Measurements from ENCODE around the gene HES7. TPM values are rescaled to one million over a fixed set of nuclear protein-coding genes. Genes with fewer than 3 reads are reported as not detected.
A peak's percentile ranks its signal among the peaks of the same experiment; 100 is the strongest.

HES7 gene
- total RNA-seq, 4 donors from 2014 or later: not detected

GRCh38 chr17:8138672-8139371 is 14.9 kb upstream of the HES7 start:
- H3K4me3 ChIP-seq (ENCODE audit: low read depth, poor library complexity, severe bottlenecking): no peak overlapping the region
- DNase-seq (ENCODE audit: low spot score in 2 of 2): peak; percentile 94 to 99
- intact Hi-C loops (cut with DNase I; ENCODE audit: low total_unique reads): no loop called here
- TF ChIP-seq CTCF (IDR thresholded peaks at IDR 0.05) (peak in 1 of 3 donors; percentile 96), POLR2A (IDR thresholded peaks at IDR 0.05) (peak in 1 of 2 donors; percentile 6)
- WGBS, 2 donors: 1% methylated on average over 44 to 46 of the region's 46 CpGs

- H3K4me3 ChIP-seq (ENCODE audit: low read depth, poor library complexity, severe bottlenecking): no peak overlapping the region
- DNase-seq (ENCODE audit: low spot score in 2 of 2): no peak
- intact Hi-C loops (cut with DNase I; ENCODE audit: low total_unique reads): no loop called here
- TF ChIP-seq CTCF (IDR thresholded peaks at IDR 0.05): no peak
- no peak for TF ChIP-seq POLR2A (IDR thresholded peaks at IDR 0.05)
- WGBS, 2 donors: 1 to 4% methylated on average over 7 of the region's 7 CpGs
Measured at GRCh38 chr17:8138374-8138671, 14.4 kb upstream of the HES7 start.

DNA sequence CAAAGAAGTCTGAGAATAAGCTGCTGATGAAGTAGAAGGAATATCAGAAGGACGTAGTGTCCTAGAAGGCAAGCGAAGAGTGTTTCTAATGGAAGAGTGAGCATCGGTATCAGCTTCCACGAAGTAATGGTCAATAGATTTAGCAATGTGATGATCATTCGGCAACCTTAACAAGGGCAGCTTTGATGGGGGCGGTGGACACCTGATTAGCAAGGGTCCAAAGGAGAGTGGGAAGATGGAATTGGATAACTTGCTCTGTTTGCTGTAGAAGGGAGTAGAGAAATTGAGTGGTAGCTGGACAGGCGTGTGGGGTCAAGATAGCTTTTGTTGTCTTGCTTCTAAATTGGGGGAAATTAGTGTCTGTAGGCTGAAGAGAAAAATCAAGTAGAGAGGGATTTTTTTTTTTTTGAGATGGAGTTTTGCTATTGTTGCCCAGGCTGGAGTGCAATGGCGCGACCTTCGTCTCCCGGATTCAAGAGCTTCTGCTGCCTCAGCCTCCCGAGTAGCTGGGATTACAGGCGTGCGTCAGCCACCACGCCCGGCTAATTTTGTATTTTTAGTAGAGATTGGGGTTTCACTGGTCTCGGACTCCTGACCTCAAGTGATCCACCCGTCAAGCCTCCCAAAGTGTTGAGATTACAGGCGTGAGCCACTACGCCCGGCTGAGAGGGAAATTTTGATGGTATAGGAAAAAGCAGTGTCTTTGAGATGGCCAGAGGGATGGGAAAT is 13.9 kb upstream of the HES7 start:
- no peak for TF ChIP-seq CTCF (IDR thresholded peaks at IDR 0.05)
- TF ChIP-seq POLR2A (IDR thresholded peaks at IDR 0.05): no peak
- H3K4me3 ChIP-seq (ENCODE audit: low read depth, poor library complexity, severe bottlenecking): no peak overlapping the region
- intact Hi-C loops (cut with DNase I; ENCODE audit: low total_unique reads): no loop called here
- 42 to 46% methylated on average over 21 of the region's 21 CpGs for WGBS, 2 donors
- peak in 1 of 2 donors; percentile 29 for DNase-seq (ENCODE audit: low spot score in 2 of 2)

DNA sequence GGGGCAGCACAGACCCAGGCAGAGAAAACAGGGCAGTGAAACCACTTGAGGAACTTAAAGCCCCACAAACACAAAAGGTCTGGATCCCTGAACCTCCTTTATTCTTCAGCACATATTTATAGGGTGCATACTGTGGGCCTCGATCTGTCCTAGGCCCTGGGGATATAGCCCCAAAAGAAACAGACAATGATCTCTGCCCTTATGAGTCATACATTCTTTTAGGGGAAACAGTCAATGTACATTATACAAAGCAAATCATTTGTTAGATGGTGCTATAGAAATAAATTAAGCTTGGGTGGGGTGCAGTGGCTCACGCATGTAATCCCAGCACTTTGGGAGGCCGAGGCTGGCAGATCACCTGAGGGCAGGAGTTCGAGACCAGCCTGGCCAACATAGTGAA is 10.0 kb upstream of the HES7 start:
- H3K4me3 ChIP-seq (ENCODE audit: low read depth, poor library complexity, severe bottlenecking): no peak overlapping the region
- DNase-seq (ENCODE audit: low spot score in 2 of 2): no peak
- WGBS, 2 donors: 80 to 85% methylated on average over 4 of the region's 4 CpGs
- intact Hi-C loops (cut with DNase I; ENCODE audit: low total_unique reads): no loop called here
- TF ChIP-seq POLR2A (IDR thresholded peaks at IDR 0.05) (no peak), CTCF (IDR thresholded peaks at IDR 0.05) (no peak)

DNA sequence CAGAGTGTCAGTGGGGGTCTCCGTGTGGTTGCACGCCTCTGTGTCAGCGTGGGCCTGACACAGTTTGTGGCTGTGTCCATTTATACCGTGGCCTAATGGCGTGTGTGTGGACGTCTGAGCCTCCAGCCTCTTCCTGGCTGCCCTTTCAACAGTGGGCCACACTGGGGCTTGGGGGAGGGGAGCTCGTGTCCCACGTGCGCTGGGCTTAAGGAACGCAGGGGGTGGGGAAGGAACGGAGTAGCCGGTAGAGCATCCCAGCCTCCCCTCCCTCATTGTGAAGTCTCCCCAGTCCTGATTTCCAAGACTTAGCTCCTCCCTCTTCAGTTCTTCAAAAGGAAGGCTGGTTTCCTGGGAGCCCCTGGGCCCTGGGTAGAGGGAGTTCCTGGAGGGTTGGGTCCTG is 9.5 kb upstream of the HES7 start:
- no peak overlapping the region for H3K4me3 ChIP-seq (ENCODE audit: low read depth, poor library complexity, severe bottlenecking)
- TF ChIP-seq CTCF (IDR thresholded peaks at IDR 0.05) (no peak), POLR2A (IDR thresholded peaks at IDR 0.05) (no peak)
- no peak for DNase-seq (ENCODE audit: low spot score in 2 of 2)
- 81% methylated on average over 12 of the region's 12 CpGs for WGBS, 2 donors
- intact Hi-C loops (cut with DNase I; ENCODE audit: low total_unique reads): no loop called here

Data from lower leg skin (tissue), 4 donors.